GM21447 (cell line): ENCODE measurements around the gene CHD9NB.
"Not testable (repeated sequence)": the region's sequence is repeated elsewhere in the genome, so short reads cannot be mapped to it uniquely, and the experiment has no call there.

Experiments
- ATAC-seq: cut with Tn5 transposase; IDR thresholded peaks from one replicate; pipeline ENCODE4 v1.9.1; 2021; ENCODE audit not compliant: unreplicated experiment

The CHD9NB gene

DNA sequence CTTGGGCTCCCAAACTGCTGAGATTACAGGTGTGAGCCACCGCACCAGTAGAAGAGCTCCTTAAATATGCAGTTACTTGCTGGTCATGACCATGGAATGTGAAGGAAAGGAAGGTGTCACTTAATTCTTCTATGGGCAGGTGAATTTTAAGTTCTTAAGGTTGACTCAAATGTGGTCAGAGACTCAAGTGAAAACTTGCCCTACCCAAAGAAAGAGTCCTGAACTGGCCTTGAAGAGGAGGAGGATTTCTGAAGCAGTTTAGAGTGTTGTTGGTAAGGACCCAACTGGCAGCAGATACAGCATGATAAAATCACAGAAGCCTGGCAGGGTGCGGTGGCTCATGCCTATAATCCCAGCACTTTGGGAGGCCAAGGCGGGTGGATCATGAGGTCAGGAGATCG, 31.4 kb upstream of the CHD9NB start:
- ATAC-seq = no peak

DNA sequence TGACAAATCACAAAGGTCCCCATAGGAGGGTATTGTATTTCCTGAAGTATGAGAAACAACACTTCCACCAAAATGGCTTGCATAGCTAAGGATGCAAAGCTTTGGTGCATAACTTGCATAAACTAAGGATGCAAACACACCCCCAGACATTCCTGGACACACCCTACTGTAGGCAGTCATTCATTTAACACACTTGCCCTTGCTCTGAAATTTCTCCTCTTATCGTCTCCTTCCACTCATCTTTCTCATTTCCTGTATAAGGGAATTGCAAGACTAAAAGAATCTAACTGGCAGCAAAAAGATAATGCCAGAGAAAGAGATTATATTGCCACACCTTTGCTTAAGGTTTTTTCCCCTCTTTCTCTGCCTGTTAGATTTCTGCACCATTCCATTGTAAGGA, 30.4 kb upstream of the CHD9NB start:
- ATAC-seq = no peak

DNA sequence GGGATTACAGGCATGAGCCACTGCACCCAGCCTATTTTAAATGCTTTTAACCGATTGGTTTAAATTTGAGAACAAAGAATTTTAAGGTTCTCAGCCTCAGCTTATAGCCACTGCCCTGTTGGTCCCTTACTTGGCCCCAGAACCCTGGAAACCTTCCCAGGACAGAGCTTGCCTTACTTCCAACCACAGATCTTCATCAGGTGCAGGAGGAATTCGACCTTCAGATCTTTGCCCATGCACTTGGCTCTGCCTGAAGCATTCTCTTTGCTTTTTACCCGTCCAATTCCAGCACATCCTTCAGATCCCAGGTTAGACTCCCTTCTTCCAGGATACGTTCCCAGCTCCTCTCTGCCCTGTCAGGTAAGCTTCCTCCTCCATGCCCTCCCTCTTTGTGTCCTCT, 29.8 kb upstream of the CHD9NB start:
- ATAC-seq = no peak

DNA sequence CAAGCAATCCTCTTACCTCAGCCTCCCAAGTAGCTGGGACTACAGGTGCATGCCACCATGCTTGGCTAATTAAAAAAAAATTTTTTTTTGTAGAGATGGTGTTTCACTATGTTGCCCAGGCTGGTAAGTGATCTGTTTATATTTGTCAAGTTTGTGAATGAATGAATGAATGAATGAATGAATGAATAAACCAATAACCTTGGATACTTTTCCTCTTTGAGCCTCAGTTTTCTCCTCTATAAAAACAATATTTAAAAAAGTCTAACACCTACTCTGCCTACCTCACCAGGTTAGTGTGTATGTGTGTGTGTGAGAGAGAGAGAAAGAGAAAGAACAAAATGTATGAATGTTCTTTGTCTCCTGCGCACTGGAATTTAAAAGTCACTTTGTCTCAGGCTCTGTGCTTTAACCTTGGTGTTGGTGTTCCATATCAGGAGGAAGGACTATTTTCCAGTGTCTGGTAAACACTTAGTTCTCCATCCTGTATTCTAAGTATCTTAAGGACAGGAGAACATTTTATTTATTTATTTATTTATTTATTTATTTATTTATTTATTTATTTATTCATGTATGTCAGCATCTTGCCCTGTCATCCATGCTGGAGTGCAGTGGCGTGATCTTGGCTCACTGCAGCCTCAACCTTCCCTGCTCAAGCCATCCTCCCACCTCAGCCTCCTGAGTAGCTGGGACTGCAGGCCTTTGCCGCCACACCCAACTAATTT, 29.1 kb upstream of the CHD9NB start:
- ATAC-seq = no peak

DNA sequence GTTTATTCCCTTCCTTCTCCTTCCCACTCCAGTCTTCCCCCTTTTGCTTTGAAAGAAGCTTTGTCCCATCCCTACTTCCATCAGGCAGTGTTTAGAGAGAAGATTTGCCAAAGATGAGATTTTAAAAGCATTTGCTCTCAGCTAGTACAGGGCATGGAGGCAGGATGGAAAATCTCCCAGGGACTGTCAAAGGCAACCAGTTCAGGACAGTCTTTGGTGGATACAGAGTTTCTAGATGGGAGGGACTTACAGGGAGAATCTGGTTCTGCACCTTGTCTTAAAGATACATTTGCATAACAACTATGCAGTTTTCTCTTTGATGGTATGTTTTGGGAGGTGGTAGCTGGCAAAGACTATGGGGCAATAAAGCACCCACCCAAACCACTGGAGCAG, 28.3 kb upstream of the CHD9NB start:
- ATAC-seq = no peak

DNA sequence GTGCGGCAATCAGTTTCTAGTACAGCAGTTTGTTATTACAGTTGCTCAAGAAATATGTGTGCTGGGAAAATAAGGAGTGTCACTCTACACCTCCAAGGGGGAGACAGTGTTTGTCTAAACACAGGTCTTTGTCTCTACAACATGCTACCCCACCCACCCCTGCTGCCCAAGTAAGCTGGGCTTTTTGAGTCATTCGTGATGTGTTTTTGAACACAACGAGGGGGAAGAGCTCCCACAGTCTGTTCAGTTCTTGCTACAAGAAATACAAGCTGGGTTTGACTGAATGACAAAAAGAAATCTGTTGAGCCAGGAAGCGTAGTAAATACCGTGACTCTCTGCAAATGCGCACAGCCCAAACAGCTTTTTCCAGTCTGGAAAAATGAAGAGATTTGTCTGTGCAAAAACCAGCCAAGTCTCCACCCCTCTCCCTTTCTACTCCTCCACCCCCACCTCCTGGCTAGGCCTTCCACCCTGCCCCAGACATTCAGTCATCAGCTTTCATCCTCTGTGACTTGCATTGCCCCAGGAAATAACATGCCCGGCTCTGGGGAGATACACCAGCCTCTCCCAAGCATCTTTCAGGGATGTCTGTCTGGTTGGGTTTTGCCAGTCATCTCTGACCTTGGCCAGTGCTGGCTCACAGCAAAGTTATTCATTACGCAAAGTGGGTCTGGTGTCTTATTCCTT, 27.8 kb upstream of the CHD9NB start:
- ATAC-seq = no peak

DNA sequence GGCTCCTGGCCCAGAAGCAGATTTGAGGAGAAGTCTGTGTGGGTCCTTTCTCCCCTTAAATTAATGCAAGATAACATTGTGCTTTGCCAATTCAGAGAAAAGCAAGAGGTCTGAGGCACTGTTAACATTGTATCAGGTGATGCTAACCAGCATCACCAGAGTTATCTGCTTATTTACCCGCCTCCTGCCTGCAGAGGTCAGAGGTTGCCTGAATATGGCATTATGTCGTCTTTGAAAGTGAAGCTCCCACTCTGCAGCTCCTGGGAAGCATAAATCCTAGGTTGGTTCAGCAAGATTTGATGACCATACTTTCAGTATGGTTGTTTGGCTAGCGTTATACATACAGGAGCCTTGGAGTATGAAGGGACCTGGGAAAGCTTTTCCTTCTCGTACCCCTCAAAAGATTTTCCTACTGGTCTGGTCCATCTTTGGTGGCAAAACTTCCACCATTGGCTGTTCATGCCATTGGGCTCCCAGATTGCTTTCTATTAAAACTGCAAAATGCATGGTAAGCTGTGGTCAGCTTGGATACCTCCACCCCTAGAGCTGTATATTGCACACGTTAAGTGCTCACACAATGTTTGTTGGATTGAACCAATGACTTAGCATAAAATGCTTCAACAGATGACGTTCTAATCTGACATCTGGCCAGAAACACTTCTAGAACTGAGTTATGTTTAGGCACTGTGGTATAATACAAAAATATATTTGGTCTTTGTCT, 26.2 kb upstream of the CHD9NB start:
- no peak for ATAC-seq

DNA sequence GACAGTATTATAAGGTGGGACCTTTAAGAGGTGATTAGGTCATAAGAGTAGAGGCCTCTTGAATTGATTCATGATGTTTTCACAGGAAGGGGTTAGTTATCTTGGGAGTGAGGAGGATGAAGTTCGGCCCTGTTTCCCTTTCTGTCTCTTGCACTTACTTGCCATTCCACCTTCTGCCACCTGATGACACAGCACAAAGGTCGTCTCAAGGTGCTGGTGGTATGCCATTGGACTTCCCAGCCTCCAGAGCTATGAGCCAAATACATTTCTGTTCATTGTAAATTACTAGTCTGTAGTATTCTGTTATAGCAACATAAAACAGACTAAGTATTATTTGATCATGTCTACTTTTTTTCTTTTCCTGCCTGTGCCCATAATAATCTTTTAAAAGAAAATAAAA, 25.6 kb upstream of the CHD9NB start:
- ATAC-seq = no peak

DNA sequence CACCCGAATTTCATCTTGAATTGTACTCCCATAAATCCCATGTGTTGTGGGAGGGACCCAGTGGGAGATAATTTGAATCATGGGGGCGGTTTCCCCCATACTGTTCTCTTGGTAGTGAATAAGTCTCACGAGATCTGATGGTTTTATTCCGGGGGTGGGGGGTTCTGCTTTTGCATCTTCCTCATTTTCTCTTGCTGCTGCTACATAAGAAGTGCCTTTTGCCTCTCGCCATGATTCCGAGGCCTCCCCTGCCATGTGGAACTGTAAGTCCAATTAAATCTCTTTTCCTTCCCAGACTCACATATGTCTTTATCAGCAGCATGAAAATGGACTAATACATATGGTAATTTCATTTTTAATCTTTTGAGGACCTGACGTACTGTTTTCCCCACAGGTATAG, 22.8 kb upstream of the CHD9NB start:
- ATAC-seq = not testable (repeated sequence)

DNA sequence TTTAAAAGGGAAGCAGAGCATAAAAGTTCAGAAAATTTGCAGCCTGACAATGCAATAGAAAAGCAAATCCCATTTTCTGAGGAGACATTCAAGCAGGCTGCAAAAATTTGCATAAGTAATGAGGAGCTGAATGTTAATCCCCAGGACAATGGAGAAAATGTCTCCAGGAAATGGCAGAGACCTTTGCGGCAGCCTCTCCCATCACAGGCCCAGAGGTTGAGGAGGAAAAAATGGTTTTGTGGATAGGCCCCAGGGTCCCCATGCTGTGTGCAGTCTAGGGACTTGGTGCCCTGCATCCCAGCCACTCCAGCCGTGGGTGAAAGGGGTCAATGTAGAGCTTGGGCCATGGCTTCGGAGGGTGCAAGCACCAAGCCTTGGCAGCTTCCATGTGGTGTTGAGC, 21.6 kb upstream of the CHD9NB start:
- ATAC-seq = not testable (repeated sequence)

DNA sequence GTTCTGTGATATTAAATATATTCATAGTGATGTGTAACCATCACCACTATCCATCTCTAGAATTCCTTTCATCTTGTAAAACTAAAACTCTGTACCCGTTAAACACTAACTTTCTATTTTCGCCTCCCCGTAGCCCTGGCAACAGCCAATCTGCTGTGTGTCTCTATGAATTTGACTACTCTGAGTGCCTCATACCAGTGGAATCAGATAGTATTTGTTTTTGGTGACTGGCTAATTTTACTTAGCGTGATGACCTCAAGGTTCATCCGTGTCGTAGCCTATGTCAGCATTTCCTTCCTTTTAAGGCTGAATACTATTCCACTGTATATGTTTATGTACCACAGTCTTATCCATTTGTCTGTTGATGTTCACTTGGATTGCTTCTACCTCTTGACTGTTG, 20.3 kb upstream of the CHD9NB start:
- ATAC-seq = no peak

DNA sequence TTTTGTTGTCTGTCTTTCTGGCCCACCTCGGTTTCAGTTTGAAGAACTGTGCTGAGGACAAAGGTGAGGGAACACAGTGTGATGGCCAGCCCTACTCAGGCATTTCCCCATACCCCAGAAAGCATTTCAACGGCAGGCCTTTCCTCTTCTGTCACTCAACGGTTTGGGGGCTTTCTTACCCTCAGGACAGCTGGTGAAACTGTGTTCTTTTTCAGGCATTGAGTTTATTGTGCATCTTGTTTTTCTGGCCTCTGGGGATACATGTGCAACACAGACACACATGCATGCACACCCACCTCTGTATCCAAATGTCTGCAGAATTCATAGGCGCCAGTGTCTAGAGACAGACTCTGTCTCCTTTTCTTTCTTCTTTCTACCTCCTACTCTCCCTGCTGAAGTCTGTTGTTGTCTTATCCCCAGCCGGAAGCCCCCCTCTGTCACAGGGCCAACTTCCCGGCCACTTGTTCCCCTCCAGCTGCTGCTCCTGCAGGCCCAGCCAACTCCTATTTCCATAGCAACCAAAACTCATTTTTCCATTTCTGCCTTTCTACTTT, 19.1 kb upstream of the CHD9NB start:
- peak; percentile 44 for ATAC-seq

DNA sequence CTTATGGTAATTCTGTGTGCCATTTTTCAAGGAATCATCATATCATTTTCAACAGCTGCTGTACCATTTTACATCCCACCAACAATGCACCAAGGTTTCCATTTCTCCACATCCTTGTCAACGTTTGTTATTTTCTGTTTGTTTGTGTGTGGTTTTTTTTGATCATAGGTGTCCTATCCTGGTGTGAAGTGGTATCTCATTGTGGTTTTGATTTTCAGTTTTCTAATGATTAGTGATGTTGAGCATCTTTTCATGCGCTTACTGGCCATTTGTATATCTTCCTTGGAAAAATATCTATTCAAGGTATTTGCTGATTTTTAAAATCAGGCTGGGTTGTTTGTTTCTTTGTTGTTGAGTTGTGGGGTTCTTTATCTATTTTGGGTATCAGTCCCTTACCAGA, 17.1 kb upstream of the CHD9NB start:
- ATAC-seq = no peak

DNA sequence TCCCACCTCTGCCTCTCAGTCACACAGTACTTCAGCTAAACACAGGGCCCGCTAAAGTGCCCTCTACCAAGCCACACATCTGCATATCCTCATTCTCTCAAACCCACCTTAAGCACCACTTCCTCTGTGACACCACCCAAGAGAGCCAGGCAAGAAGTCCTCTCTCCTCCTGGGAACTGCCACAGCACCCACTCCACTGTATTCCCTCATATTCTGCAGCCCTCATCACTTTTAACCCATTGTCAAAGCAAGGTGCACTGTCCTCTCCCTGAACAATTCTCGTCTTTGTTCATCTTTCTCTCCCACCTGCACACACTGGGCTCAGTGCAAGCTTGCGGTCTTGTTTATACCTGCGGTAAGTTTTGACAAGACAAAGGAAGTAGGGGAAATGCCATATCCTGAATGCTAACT, 15.7 kb upstream of the CHD9NB start:
- ATAC-seq = peak; percentile 52

DNA sequence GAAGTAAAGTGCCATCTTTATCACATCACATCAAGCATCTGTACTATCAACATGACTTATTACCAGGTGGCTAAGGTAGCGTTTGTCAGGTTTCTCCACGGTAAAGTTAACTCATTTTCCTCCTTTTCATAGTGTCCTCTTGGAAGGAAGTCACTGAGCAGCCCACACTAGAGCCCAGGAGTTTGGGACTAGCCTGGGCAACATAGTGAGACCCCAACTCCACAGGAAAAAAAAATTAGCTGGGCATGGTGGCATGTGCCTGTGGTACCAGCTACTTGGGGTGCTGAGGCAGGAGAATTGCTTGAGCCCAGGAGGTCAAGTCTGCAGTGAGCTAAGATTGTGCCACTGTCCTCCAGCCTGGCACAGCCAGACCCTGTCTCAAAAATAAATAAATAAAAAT, 15.0 kb upstream of the CHD9NB start:
- ATAC-seq = no peak

DNA sequence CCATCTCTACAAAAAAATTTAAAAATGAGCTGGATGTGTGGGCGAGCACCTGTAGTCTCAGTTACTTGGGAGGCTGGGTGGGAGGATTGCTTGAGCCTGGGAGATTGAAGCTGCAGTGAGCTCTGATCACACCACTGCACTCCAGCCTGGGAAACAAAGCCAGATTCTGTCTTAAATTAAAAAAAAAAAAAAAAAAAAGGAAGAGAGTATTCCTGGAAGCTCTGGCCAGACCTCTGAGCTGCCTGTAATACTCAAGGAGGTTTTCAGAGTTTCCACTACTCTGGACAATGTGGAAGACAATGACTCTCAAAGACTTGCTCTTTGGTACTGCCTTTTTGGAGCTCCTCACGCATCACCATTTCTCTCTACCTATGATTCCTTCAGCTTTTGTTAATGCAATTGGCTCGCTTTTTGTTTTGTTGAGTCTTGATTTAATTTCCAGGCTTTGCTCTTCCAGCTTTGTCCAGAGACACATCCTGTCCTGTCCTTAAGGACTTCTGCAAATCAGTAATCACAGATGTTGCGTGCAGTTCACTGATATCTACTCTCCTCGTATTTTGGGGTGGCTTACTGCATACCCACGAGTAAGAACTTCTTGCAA, 12.9 kb upstream of the CHD9NB start:
- no peak for ATAC-seq

DNA sequence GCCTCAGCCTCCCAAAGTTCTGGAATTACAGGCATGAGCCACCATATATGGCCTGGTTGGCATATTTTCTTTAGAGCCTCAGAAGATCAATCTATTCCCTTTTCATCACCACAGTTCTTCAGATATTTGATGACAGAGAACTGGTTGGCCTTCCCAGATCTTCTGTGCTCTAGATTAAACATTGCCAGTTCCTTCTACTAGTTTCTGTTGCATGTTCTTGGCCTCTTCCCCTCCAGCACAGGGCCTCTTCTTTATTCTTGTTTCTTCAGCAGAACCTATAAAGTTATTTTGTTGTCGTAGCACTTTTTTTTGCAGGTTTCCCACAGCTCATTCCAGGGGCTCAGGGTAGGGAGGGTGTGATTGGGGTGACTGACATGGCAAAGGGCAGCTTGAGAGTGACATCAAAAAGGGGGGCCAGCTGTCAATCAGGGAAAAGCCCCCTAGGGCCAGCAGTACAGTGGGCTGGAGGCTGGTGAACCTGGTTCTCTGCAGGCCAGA, 11.4 kb upstream of the CHD9NB start:
- ATAC-seq = no peak

DNA sequence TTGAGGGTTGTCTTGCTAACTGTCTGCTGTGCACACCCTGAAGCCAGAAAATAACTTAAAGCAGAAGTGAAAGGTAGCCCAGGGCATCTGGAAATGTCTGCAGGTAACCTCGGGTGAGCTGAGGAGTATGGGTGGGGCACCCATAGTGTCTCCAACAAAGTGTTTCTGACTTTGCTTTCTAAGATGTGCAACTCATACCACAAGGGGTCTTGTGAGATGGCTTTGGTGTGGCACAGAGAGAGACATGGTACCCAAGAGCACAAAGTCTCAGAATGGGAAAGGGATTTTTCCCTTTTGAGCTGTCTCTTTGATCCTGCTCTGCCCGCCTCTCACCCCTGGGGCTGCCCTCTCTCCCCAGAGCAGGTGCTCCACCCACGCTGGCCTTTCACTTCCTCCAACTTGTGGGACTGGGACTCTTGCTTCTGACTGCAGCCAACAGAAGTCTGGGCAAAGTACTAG, 9.0 kb upstream of the CHD9NB start:
- ATAC-seq = peak; percentile 83

DNA sequence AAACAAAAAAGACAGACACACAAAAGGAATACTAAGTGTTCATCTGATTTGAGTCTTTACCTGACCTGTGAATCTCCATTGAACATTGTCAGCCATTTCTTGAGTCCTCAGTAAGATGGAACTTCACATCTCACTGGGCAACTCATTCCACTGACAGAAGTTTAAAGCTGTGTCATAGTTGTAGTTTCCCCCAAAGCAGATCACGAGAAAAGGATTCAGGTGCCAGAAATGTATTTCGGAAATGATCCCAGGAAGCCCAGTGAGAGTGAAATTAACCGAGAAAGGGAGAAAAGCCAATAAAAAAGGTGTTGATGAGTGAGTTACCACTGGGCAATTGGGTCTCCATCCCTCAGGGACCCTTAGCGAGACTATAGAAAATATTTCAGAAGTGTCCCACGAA, 8.6 kb upstream of the CHD9NB start:
- ATAC-seq = peak; percentile 21

DNA sequence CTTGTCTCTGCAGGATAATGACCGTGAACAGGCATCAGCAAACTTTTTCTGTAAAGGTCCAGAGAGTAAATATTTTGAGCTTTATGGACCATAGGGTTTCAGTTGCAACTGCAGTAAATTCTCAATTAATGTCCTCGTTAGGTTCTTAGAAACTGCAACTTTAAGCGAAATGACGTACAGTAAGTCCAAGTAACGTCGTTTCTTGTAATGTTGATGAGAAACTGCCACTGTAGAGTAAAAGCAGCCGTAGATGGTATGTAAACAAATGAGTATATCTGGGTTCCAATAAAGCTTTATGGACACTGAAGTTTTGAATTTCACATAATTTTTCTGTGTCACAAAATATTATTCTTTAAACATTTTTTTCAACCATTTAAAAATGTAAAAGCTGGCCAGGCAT, 7.0 kb upstream of the CHD9NB start:
- ATAC-seq = no peak

DNA sequence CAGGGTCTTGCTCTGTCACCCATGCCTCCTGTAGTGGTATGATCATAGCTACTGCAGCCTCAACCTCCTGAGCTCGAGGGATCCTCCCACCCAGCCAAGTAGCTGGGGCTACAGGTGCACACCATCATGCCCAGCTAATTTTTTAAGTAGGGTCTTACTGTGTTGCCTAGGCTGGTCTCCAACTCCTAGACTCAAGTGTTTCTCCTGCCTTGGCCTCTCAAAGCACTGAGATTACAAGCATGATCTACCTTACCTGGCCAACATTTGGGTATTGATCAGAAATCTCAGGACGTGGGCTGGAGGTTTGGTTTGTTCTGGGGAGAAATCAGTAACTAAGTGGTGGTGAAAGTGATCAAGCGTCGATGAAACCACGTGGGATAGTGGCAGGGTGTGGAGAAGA, 6.2 kb upstream of the CHD9NB start:
- no peak for ATAC-seq
